ENCODE results near the gene ACAP2.

DNA sequence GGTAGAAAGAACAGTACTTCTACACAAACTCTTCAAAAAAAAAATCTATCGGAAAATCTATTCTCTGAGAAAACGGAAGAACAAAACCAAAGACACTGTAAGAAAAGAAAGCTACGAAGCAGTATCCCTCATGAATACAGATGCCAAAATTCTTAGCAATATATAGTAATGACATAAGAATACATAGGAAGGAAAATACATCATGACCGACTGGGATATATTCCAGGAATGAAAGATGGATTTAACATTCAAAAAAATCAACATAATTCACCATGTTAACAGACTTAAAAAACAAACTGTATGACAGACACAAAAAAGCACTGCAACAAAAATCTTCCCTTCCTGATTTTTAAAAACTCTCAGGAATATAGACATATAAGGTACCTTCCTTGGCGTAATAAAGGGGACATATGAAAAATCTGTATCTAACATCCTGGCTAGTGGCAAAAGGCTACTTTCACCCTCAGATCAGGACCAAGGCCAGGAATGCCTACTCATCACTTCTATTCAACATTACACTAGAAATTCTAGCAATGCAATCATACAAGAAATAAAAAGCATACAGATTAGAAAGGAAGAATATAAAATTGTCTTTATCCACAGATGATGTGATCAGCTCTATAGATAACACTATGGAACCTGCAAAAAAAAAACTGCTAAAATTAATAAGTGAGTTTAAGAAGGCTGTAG, 94.2 kb downstream of the ACAP2 start:
- TF ChIP-seq EZH2phosphoT487 (IDR thresholded peaks at IDR 0.05; ENCODE audit: borderline replicate concordance, low read depth, low read length) = no peak
- TF ChIP-seq, protein P1, sequence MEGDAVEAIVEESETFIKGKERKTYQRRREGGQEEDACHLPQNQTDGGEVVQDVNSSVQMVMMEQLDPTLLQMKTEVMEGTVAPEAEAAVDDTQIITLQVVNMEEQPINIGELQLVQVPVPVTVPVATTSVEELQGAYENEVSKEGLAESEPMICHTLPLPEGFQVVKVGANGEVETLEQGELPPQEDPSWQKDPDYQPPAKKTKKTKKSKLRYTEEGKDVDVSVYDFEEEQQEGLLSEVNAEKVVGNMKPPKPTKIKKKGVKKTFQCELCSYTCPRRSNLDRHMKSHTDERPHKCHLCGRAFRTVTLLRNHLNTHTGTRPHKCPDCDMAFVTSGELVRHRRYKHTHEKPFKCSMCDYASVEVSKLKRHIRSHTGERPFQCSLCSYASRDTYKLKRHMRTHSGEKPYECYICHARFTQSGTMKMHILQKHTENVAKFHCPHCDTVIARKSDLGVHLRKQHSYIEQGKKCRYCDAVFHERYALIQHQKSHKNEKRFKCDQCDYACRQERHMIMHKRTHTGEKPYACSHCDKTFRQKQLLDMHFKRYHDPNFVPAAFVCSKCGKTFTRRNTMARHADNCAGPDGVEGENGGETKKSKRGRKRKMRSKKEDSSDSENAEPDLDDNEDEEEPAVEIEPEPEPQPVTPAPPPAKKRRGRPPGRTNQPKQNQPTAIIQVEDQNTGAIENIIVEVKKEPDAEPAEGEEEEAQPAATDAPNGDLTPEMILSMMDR (conservative IDR thresholded peaks at IDR 0.05; ENCODE audit: low read length) = no peak

Measured in OCI-LY7 (cell line).